ENCODE results near the gene TUT4.

Gene TUT4

DNA sequence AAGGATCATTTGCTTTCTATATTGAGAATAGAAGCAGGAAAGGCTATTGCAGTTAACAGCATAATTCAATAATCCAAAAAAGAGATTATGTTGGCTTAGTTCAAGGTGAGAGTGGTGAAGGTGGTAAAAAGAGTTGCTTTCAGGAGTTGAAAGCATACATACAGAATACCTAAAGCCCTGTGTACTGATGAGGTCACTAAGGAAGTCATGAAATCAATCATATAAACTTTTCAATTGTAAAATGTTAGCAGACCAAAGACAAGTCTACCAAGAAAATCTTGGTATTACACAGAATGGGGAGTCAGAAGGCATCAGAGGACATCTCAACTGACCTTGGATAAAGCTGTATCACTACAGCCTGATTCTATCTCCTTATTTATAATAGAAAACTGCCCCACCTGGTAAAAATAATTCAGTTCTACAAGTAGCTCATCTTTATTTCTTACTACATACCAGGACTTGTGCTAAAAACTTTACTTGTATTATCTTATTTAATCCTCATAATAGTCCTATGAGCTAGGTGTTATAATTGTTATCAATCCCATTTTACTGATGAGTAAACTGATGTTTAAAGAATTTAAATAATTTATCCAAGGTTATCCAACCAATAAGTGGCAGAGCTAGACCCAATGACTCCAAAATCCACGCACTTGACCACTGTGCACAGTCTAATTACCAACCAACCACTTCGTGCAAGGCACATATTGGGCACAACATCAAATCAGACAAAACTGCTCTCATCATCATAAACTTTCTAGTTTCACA lies 40.9 kb downstream of the TUT4 start:
- Histone ChIP-seq H3K23ac (ENCODE audit: low read length) (no peak overlapping the region), H3K9ac (ENCODE audit: low read length) (no peak overlapping the region), H3K4me2 (ENCODE audit: low read length) (no peak overlapping the region), H2BK12ac (ENCODE audit: low read length) (no peak overlapping the region), H2AFZ (ENCODE audit: insufficient read depth, low read length, poor library complexity) (no peak overlapping the region), H3K79me2 (ENCODE audit: control insufficient read depth, insufficient read depth, low read length, poor library complexity) (no peaks in the 10 kb centered on the region), H3K14ac (ENCODE audit: low read length) (no peak overlapping the region), H3K79me1 (ENCODE audit: low read length) (no peaks in the 10 kb centered on the region), H3K27me3 (ENCODE audit: insufficient read depth, low read length) (no peaks in the 10 kb centered on the region), H4K8ac (ENCODE audit: low read depth, low read length) (no peak overlapping the region), H3K9me3 (ENCODE audit: insufficient read depth, low read depth, low read length) (no peaks in the 10 kb centered on the region), H3K4ac (ENCODE audit: low read depth, low read length) (no peak overlapping the region), H3K18ac (ENCODE audit: low read length) (no peak overlapping the region), H4K12ac (ENCODE audit: low read depth, low read length) (no peak overlapping the region), H3K27ac (ENCODE audit: low read depth, low read length) (no peak overlapping the region), H2BK120ac (ENCODE audit: insufficient read depth, low read length, poor library complexity) (no peak overlapping the region), H3K36me3 (ENCODE audit: control insufficient read depth in 1 of 2, insufficient read depth in 2 of 2, low read length in 2 of 2) (peaks cover 2% of the 10 kb centered on the region in 2 experiments), H2BK5ac (ENCODE audit: low read depth, low read length, poor library complexity) (no peak overlapping the region), H2AK5ac (ENCODE audit: low read length) (no peak overlapping the region), H4K91ac (ENCODE audit: low read depth, low read length) (no peak overlapping the region), H3K4me1 (ENCODE audit: control insufficient read depth in 1 of 2, insufficient read depth in 2 of 2, low read length in 2 of 2) (no peaks in the 10 kb centered on the region), H3K4me3 (ENCODE audit: low read depth, low read length) (no peak overlapping the region)
- DNase-seq = no peak
- WGBS (ENCODE audit: extremely low coverage, insufficient coverage, insufficient read length) = no CpG with 5 or more reads among the region's 2 CpGs

DNA sequence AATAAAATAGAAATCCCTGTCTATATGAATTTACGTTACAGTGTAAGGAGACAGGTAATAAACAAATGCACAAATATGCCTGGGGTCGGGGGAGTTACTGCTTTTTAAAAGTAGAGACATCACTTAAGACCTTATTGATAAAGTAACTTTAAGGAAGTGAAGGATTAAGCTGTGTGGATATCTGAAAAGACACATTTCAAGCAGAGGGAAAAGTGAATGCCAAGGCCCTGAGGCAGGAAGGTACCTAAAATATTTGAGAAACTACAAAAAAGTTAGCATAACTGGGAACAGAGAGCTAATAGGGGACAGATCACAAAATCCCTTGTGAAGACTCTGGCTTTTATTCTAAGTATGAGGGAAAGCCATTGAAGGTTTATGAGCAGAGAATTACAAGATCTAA lies 41.5 kb downstream of the TUT4 start:
- H3K14ac ChIP-seq (ENCODE audit: low read length) = no peak overlapping the region
- DNase-seq = no peak
- H3K4me3 ChIP-seq (ENCODE audit: low read depth, low read length) = no peak overlapping the region
- H4K12ac ChIP-seq (ENCODE audit: low read depth, low read length) = no peak overlapping the region
- no peak overlapping the region for H4K8ac ChIP-seq (ENCODE audit: low read depth, low read length)
- no peaks in the 10 kb centered on the region for H3K79me1 ChIP-seq (ENCODE audit: low read length)
- no peak overlapping the region for H3K9ac ChIP-seq (ENCODE audit: low read length)
- no peaks in the 10 kb centered on the region for H3K79me2 ChIP-seq (ENCODE audit: control insufficient read depth, insufficient read depth, low read length, poor library complexity)
- no peaks in the 10 kb centered on the region for H3K4me1 ChIP-seq (ENCODE audit: control insufficient read depth in 1 of 2, insufficient read depth in 2 of 2, low read length in 2 of 2)
- no peak overlapping the region for H3K23ac ChIP-seq (ENCODE audit: low read length)
- H2BK120ac ChIP-seq (ENCODE audit: insufficient read depth, low read length, poor library complexity) = no peak overlapping the region
- no peak overlapping the region for H3K18ac ChIP-seq (ENCODE audit: low read length)
- H2BK12ac ChIP-seq (ENCODE audit: low read length) = no peak overlapping the region
- H4K91ac ChIP-seq (ENCODE audit: low read depth, low read length) = no peak overlapping the region
- no peak overlapping the region for H2BK5ac ChIP-seq (ENCODE audit: low read depth, low read length, poor library complexity)
- no peaks in the 10 kb centered on the region for H3K9me3 ChIP-seq (ENCODE audit: insufficient read depth, low read depth, low read length)
- peaks cover 2% of the 10 kb centered on the region in 2 experiments for H3K36me3 ChIP-seq (ENCODE audit: control insufficient read depth in 1 of 2, insufficient read depth in 2 of 2, low read length in 2 of 2)
- H3K27me3 ChIP-seq (ENCODE audit: insufficient read depth, low read length) = no peaks in the 10 kb centered on the region
- no peak overlapping the region for H3K27ac ChIP-seq (ENCODE audit: low read depth, low read length)
- H3K4ac ChIP-seq (ENCODE audit: low read depth, low read length) = no peak overlapping the region
- WGBS (ENCODE audit: extremely low coverage, insufficient coverage, insufficient read length) = no CpG with 5 or more reads among the region's 2 CpGs
- H3K4me2 ChIP-seq (ENCODE audit: low read length) = no peak overlapping the region
- no peak overlapping the region for H2AFZ ChIP-seq (ENCODE audit: insufficient read depth, low read length, poor library complexity)
- no peak overlapping the region for H2AK5ac ChIP-seq (ENCODE audit: low read length)

DNA sequence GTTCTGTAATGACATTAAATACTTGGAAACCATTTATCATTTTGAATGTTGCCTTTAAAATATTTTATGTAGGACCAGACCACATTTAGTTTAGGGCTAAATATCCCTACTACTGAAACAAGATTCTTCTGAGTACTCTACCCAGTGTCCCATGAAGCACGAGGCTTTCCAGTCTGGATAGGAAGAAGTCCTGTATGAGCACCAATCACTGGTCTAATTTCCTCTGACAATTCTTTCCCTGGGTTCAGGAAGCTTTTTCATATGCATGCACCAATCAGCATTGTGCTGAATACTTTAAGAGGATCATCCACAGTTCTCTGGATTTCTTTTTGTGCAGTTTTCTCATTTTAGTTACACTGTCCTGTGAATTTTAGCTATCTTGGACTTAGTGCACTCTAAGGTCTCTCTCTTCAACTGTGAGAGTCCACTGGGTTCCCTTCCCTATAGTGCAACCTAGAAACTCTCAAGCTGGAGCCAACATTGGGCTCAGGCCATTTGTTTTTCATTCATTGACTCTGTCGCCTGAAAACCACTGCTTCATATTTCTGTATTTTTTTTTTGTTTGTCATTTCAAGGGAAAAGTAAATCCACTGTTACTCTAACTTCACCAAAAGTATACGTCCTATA lies 45.9 kb downstream of the TUT4 start:
- H4K12ac ChIP-seq (ENCODE audit: low read depth, low read length) = no peak overlapping the region
- WGBS (ENCODE audit: extremely low coverage, insufficient coverage, insufficient read length) = no CpG with 5 or more reads among the region's 3 CpGs

DNA sequence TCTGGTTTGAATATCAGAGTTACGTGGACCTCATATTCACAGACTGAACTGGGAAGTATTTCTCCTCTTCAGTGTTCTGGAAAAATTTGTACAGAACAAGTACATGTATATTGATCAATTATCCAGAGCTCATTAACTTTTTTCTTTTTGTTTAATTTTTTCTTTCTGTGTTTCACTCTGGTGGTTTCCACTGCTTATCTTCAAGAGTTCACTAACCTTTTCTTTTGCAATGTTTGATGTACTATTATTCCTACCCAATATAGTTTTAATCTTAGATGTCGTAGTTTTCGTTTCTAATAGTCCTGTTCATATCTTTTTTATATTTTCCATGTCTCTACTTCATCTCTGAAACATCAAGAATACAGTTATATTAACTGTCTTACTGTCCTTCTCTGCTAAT lies 46.5 kb downstream of the TUT4 start:
- no peak overlapping the region for H4K12ac ChIP-seq (ENCODE audit: low read depth, low read length)
- no peak overlapping the region for H3K14ac ChIP-seq (ENCODE audit: low read length)
- no CpG with 5 or more reads among the region's 3 CpGs for WGBS (ENCODE audit: extremely low coverage, insufficient coverage, insufficient read length)
- no peak overlapping the region for H3K4me3 ChIP-seq (ENCODE audit: low read depth, low read length)
- no peak overlapping the region for H4K8ac ChIP-seq (ENCODE audit: low read depth, low read length)
- H3K36me3 ChIP-seq (ENCODE audit: control insufficient read depth in 1 of 2, insufficient read depth in 2 of 2, low read length in 2 of 2) = peaks cover 0 to 4% of the 10 kb centered on the region in 2 experiments
- H3K18ac ChIP-seq (ENCODE audit: low read length) = no peak overlapping the region
- no peak overlapping the region for H3K9ac ChIP-seq (ENCODE audit: low read length)
- no peaks in the 10 kb centered on the region for H3K4me1 ChIP-seq (ENCODE audit: control insufficient read depth in 1 of 2, insufficient read depth in 2 of 2, low read length in 2 of 2)
- H3K4me2 ChIP-seq (ENCODE audit: low read length) = no peak overlapping the region
- H2BK5ac ChIP-seq (ENCODE audit: low read depth, low read length, poor library complexity) = no peak overlapping the region
- H3K27ac ChIP-seq (ENCODE audit: low read depth, low read length) = no peak overlapping the region
- no peak overlapping the region for H4K91ac ChIP-seq (ENCODE audit: low read depth, low read length)
- H3K4ac ChIP-seq (ENCODE audit: low read depth, low read length) = no peak overlapping the region
- no peaks in the 10 kb centered on the region for H3K79me2 ChIP-seq (ENCODE audit: control insufficient read depth, insufficient read depth, low read length, poor library complexity)
- no peak overlapping the region for H2AFZ ChIP-seq (ENCODE audit: insufficient read depth, low read length, poor library complexity)
- H3K9me3 ChIP-seq (ENCODE audit: insufficient read depth, low read depth, low read length) = no peaks in the 10 kb centered on the region
- H3K23ac ChIP-seq (ENCODE audit: low read length) = no peak overlapping the region
- H2AK5ac ChIP-seq (ENCODE audit: low read length) = no peak overlapping the region
- no peaks in the 10 kb centered on the region for H3K79me1 ChIP-seq (ENCODE audit: low read length)
- H3K27me3 ChIP-seq (ENCODE audit: insufficient read depth, low read length) = no peaks in the 10 kb centered on the region
- no peak for DNase-seq
- H2BK120ac ChIP-seq (ENCODE audit: insufficient read depth, low read length, poor library complexity) = no peak overlapping the region
- no peak overlapping the region for H2BK12ac ChIP-seq (ENCODE audit: low read length)

More for the DNA sequence above, 45.9 kb downstream of the TUT4 start:
- H3K14ac ChIP-seq (ENCODE audit: low read length) = no peak overlapping the region
- no peak overlapping the region for H3K4me2 ChIP-seq (ENCODE audit: low read length)
- no peak overlapping the region for H3K4me3 ChIP-seq (ENCODE audit: low read depth, low read length)
- no peak for DNase-seq
- no peak overlapping the region for H2AK5ac ChIP-seq (ENCODE audit: low read length)
- H3K79me1 ChIP-seq (ENCODE audit: low read length) = no peaks in the 10 kb centered on the region
- H3K27me3 ChIP-seq (ENCODE audit: insufficient read depth, low read length) = no peaks in the 10 kb centered on the region
- no peak overlapping the region for H3K4ac ChIP-seq (ENCODE audit: low read depth, low read length)
- H3K36me3 ChIP-seq (ENCODE audit: control insufficient read depth in 1 of 2, insufficient read depth in 2 of 2, low read length in 2 of 2) = peaks cover 0 to 4% of the 10 kb centered on the region in 2 experiments
- H3K4me1 ChIP-seq (ENCODE audit: control insufficient read depth in 1 of 2, insufficient read depth in 2 of 2, low read length in 2 of 2) = no peaks in the 10 kb centered on the region
- H3K18ac ChIP-seq (ENCODE audit: low read length) = no peak overlapping the region
- no peak overlapping the region for H2BK5ac ChIP-seq (ENCODE audit: low read depth, low read length, poor library complexity)
- H3K23ac ChIP-seq (ENCODE audit: low read length) = no peak overlapping the region
- no peak overlapping the region for H2BK12ac ChIP-seq (ENCODE audit: low read length)
- no peaks in the 10 kb centered on the region for H3K79me2 ChIP-seq (ENCODE audit: control insufficient read depth, insufficient read depth, low read length, poor library complexity)
- H4K91ac ChIP-seq (ENCODE audit: low read depth, low read length) = no peak overlapping the region
- no peaks in the 10 kb centered on the region for H3K9me3 ChIP-seq (ENCODE audit: insufficient read depth, low read depth, low read length)
- no peak overlapping the region for H3K27ac ChIP-seq (ENCODE audit: low read depth, low read length)
- no peak overlapping the region for H2AFZ ChIP-seq (ENCODE audit: insufficient read depth, low read length, poor library complexity)
- H4K8ac ChIP-seq (ENCODE audit: low read depth, low read length) = no peak overlapping the region
- no peak overlapping the region for H2BK120ac ChIP-seq (ENCODE audit: insufficient read depth, low read length, poor library complexity)
- H3K9ac ChIP-seq (ENCODE audit: low read length) = no peak overlapping the region

Measured in trophoblast cell (in vitro differentiated cells and primary cell).